PC-3 (cell line): Measurements from ENCODE around the gene SLC12A8.

Source experiments
- EZH2 ChIP-seq: fragments of 300-600 bp; sonication (generic); IDR thresholded peaks from one replicate; pipeline ENCODE4 v1.6.1; 2017; ENCODE audit warnings: antibody characterized with exemption, mild to moderate bottlenecking, low read length; ENCODE audit not compliant: unreplicated experiment
- TF ChIP-seq, protein P1 (sequence below): fragments of 300-600 bp; sonication (generic); conservative IDR thresholded peaks from 2 replicates; pipeline ENCODE4 v1.5.1; 2017; ENCODE audit warnings: antibody characterized with exemption, low read depth, mild to moderate bottlenecking, low read length

DNA sequence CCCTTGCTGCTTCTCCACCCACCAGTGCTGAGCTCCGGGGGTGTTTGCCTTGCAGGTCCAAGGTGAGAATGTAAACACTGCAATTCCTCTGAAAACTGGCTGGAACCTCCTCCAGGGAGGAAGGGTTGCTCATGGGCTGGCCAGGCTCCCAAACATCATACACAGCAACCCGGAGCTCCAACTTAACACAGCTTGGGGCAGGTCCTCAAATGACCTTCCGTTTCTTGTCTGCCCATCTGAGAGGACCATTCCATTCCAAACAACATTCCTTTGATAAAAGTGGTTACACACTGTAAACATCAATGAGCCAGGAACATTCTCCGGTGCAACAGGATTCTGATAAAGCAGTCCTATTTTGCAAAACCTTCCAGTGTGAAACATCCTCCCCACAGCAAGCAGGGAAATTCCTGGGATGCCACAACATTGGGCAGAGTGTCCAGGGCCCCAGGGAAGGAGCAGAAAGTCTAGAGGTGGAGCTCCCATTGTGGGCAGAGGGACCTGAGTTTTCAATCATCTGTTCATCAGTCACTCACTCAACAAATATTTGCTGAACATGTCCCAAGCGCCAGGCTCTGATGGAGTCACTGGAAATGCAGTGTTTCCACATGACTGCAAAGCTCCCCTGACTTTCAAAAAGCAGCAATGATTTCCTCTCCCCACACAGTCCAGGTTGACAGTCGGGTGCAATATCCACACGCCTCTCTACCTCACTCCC lies 149.5 kb downstream of the SLC12A8 start:
- TF ChIP-seq, protein P1, sequence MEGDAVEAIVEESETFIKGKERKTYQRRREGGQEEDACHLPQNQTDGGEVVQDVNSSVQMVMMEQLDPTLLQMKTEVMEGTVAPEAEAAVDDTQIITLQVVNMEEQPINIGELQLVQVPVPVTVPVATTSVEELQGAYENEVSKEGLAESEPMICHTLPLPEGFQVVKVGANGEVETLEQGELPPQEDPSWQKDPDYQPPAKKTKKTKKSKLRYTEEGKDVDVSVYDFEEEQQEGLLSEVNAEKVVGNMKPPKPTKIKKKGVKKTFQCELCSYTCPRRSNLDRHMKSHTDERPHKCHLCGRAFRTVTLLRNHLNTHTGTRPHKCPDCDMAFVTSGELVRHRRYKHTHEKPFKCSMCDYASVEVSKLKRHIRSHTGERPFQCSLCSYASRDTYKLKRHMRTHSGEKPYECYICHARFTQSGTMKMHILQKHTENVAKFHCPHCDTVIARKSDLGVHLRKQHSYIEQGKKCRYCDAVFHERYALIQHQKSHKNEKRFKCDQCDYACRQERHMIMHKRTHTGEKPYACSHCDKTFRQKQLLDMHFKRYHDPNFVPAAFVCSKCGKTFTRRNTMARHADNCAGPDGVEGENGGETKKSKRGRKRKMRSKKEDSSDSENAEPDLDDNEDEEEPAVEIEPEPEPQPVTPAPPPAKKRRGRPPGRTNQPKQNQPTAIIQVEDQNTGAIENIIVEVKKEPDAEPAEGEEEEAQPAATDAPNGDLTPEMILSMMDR = no peak
- no peak for TF ChIP-seq EZH2
